ENCODE data around the gene ABLIM2.
A peak's percentile ranks its signal among the peaks of the same experiment; 100 is the strongest.

ABLIM2 gene

GRCh38 chr4:8155660-8156421 lies 2.8 kb downstream of the ABLIM2 start:
- WGBS (ENCODE audit: extremely low coverage, insufficient coverage, low lambda C conversion rate), result no CpG with 5 or more reads among the region's 14 CpGs
- H4K5ac ChIP-seq (ENCODE audit: low read length), result no peak overlapping the region
- DNase-seq, result peak; percentile 44
- H3K27me3 ChIP-seq (ENCODE audit: insufficient read depth, low read length, poor library complexity), result peaks cover 15% of the 10 kb centered on the region
- no peak overlapping the region for H2BK15ac ChIP-seq (replicated peaks; ENCODE audit: low read depth)
- no peak overlapping the region for H3K4me2 ChIP-seq (ENCODE audit: low read length)
- H3K4ac ChIP-seq (ENCODE audit: low read depth, low read length), result no peak overlapping the region
- no peaks in the 10 kb centered on the region for H3K79me1 ChIP-seq (ENCODE audit: low read length)
- no peak overlapping the region for H2BK120ac ChIP-seq (ENCODE audit: low read depth, low read length)
- no peak overlapping the region for H3K56ac ChIP-seq (ENCODE audit: low read length)
- H3K79me2 ChIP-seq (ENCODE audit: control insufficient read depth, insufficient read depth, low read length), result no peaks in the 10 kb centered on the region
- H3K4me1 ChIP-seq (ENCODE audit: control insufficient read depth, low read depth, low read length), result peaks cover 1% of the 10 kb centered on the region
- no peak overlapping the region for H3K27ac ChIP-seq (ENCODE audit: low read depth, low read length)
- H3K4me3 ChIP-seq (ENCODE audit: low read length), result no peak overlapping the region
- H4K8ac ChIP-seq (ENCODE audit: low read depth, low read length), result no peak overlapping the region
- H3K18ac ChIP-seq (ENCODE audit: low read length), result no peak overlapping the region
- no peak overlapping the region for H3K23ac ChIP-seq (ENCODE audit: low read length)
- H2BK5ac ChIP-seq (ENCODE audit: low read length), result no peak overlapping the region
- H3K36me3 ChIP-seq (ENCODE audit: control insufficient read depth, insufficient read depth, low read length), result no peaks in the 10 kb centered on the region
- no peak overlapping the region for H2AK5ac ChIP-seq (ENCODE audit: low read length)
- H3K9ac ChIP-seq (ENCODE audit: low read length), result no peak overlapping the region

GRCh38 chr4:8155048-8155447 lies 3.6 kb downstream of the ABLIM2 start:
- Histone ChIP-seq H3K36me3 (ENCODE audit: control insufficient read depth, insufficient read depth, low read length) (no peaks in the 10 kb centered on the region), H3K18ac (ENCODE audit: low read length) (no peak overlapping the region), H3K27ac (ENCODE audit: low read depth, low read length) (no peak overlapping the region), H3K4me2 (ENCODE audit: low read length) (no peak overlapping the region), H3K27me3 (ENCODE audit: insufficient read depth, low read length, poor library complexity) (peaks cover 15% of the 10 kb centered on the region), H3K4me1 (ENCODE audit: control insufficient read depth, low read depth, low read length) (peaks cover 1% of the 10 kb centered on the region), H2BK120ac (ENCODE audit: low read depth, low read length) (no peak overlapping the region), H3K56ac (ENCODE audit: low read length) (no peak overlapping the region), H3K79me1 (ENCODE audit: low read length) (no peaks in the 10 kb centered on the region), H2BK5ac (ENCODE audit: low read length) (no peak overlapping the region), H3K9ac (ENCODE audit: low read length) (no peak overlapping the region), H3K4me3 (ENCODE audit: low read length) (no peak overlapping the region), H3K4ac (ENCODE audit: low read depth, low read length) (no peak overlapping the region), H4K8ac (ENCODE audit: low read depth, low read length) (no peak overlapping the region), H4K5ac (ENCODE audit: low read length) (no peak overlapping the region), H3K23ac (ENCODE audit: low read length) (no peak overlapping the region), H3K79me2 (ENCODE audit: control insufficient read depth, insufficient read depth, low read length) (no peaks in the 10 kb centered on the region), H2BK15ac (replicated peaks; ENCODE audit: low read depth) (no peak overlapping the region), H2AK5ac (ENCODE audit: low read length) (no peak overlapping the region)
- no peak for DNase-seq
- no CpG with 5 or more reads among the region's 6 CpGs for WGBS (ENCODE audit: extremely low coverage, insufficient coverage, low lambda C conversion rate)

GRCh38 chr4:8153441-8153840 lies 5.2 kb downstream of the ABLIM2 start:
- Histone ChIP-seq H4K8ac (ENCODE audit: low read depth, low read length) (no peak overlapping the region), H3K9ac (ENCODE audit: low read length) (no peak overlapping the region), H3K4ac (ENCODE audit: low read depth, low read length) (no peak overlapping the region), H2AK5ac (ENCODE audit: low read length) (no peak overlapping the region), H3K79me2 (ENCODE audit: control insufficient read depth, insufficient read depth, low read length) (no peaks in the 10 kb centered on the region), H2BK5ac (ENCODE audit: low read length) (no peak overlapping the region), H3K27ac (ENCODE audit: low read depth, low read length) (no peak overlapping the region), H3K56ac (ENCODE audit: low read length) (no peak overlapping the region), H3K27me3 (ENCODE audit: insufficient read depth, low read length, poor library complexity) (peaks cover 8% of the 10 kb centered on the region), H2BK15ac (replicated peaks; ENCODE audit: low read depth) (no peak overlapping the region), H3K23ac (ENCODE audit: low read length) (no peak overlapping the region), H3K36me3 (ENCODE audit: control insufficient read depth, insufficient read depth, low read length) (no peaks in the 10 kb centered on the region), H3K4me3 (ENCODE audit: low read length) (no peak overlapping the region), H2BK120ac (ENCODE audit: low read depth, low read length) (no peak overlapping the region), H3K4me2 (ENCODE audit: low read length) (no peak overlapping the region), H3K18ac (ENCODE audit: low read length) (no peak overlapping the region), H3K79me1 (ENCODE audit: low read length) (no peaks in the 10 kb centered on the region), H4K5ac (ENCODE audit: low read length) (no peak overlapping the region), H3K4me1 (ENCODE audit: control insufficient read depth, low read depth, low read length) (no peaks in the 10 kb centered on the region)
- DNase-seq, result no peak
- no CpG with 5 or more reads among the region's 10 CpGs for WGBS (ENCODE audit: extremely low coverage, insufficient coverage, low lambda C conversion rate)

GRCh38 chr4:8152865-8153257 lies 5.8 kb downstream of the ABLIM2 start:
- Histone ChIP-seq H3K79me1 (ENCODE audit: low read length) (no peaks in the 10 kb centered on the region), H3K79me2 (ENCODE audit: control insufficient read depth, insufficient read depth, low read length) (no peaks in the 10 kb centered on the region), H3K4me1 (ENCODE audit: control insufficient read depth, low read depth, low read length) (no peaks in the 10 kb centered on the region), H3K36me3 (ENCODE audit: control insufficient read depth, insufficient read depth, low read length) (no peaks in the 10 kb centered on the region), H2BK15ac (replicated peaks; ENCODE audit: low read depth) (no peak overlapping the region), H2BK5ac (ENCODE audit: low read length) (no peak overlapping the region), H3K4ac (ENCODE audit: low read depth, low read length) (no peak overlapping the region), H3K56ac (ENCODE audit: low read length) (no peak overlapping the region), H4K5ac (ENCODE audit: low read length) (no peak overlapping the region), H3K18ac (ENCODE audit: low read length) (no peak overlapping the region), H3K4me3 (ENCODE audit: low read length) (no peak overlapping the region), H3K23ac (ENCODE audit: low read length) (no peak overlapping the region), H3K9ac (ENCODE audit: low read length) (no peak overlapping the region), H2AK5ac (ENCODE audit: low read length) (no peak overlapping the region), H3K4me2 (ENCODE audit: low read length) (no peak overlapping the region), H3K27me3 (ENCODE audit: insufficient read depth, low read length, poor library complexity) (peaks cover 6% of the 10 kb centered on the region), H2BK120ac (ENCODE audit: low read depth, low read length) (no peak overlapping the region), H4K8ac (ENCODE audit: low read depth, low read length) (no peak overlapping the region), H3K27ac (ENCODE audit: low read depth, low read length) (no peak overlapping the region)
- DNase-seq, result no peak
- no CpG with 5 or more reads among the region's 6 CpGs for WGBS (ENCODE audit: extremely low coverage, insufficient coverage, low lambda C conversion rate)

GRCh38 chr4:8152090-8152864 lies 6.3 kb downstream of the ABLIM2 start:
- H3K56ac ChIP-seq (ENCODE audit: low read length), result no peak overlapping the region
- H3K18ac ChIP-seq (ENCODE audit: low read length), result no peak overlapping the region
- no peak overlapping the region for H3K23ac ChIP-seq (ENCODE audit: low read length)
- no CpG with 5 or more reads among the region's 39 CpGs for WGBS (ENCODE audit: extremely low coverage, insufficient coverage, low lambda C conversion rate)
- H3K27ac ChIP-seq (ENCODE audit: low read depth, low read length), result no peak overlapping the region
- no peaks in the 10 kb centered on the region for H3K36me3 ChIP-seq (ENCODE audit: control insufficient read depth, insufficient read depth, low read length)
- H4K5ac ChIP-seq (ENCODE audit: low read length), result no peak overlapping the region
- no peaks in the 10 kb centered on the region for H3K4me1 ChIP-seq (ENCODE audit: control insufficient read depth, low read depth, low read length)
- H3K4me3 ChIP-seq (ENCODE audit: low read length), result no peak overlapping the region
- no peaks in the 10 kb centered on the region for H3K79me1 ChIP-seq (ENCODE audit: low read length)
- no peak for DNase-seq
- no peak overlapping the region for H2BK120ac ChIP-seq (ENCODE audit: low read depth, low read length)
- no peak overlapping the region for H2BK15ac ChIP-seq (replicated peaks; ENCODE audit: low read depth)
- no peak overlapping the region for H3K4me2 ChIP-seq (ENCODE audit: low read length)
- H3K9ac ChIP-seq (ENCODE audit: low read length), result no peak overlapping the region
- no peak overlapping the region for H3K4ac ChIP-seq (ENCODE audit: low read depth, low read length)
- H2AK5ac ChIP-seq (ENCODE audit: low read length), result no peak overlapping the region
- H2BK5ac ChIP-seq (ENCODE audit: low read length), result no peak overlapping the region
- H3K79me2 ChIP-seq (ENCODE audit: control insufficient read depth, insufficient read depth, low read length), result no peaks in the 10 kb centered on the region
- no peaks in the 10 kb centered on the region for H3K27me3 ChIP-seq (ENCODE audit: insufficient read depth, low read length, poor library complexity)
- H4K8ac ChIP-seq (ENCODE audit: low read depth, low read length), result no peak overlapping the region

Data from mesendoderm (in vitro differentiated cells).